ENCODE results near the gene CFAP20.

The CFAP20 gene

GRCh38 chr16:58125781-58126335, 3.3 kb downstream of the CFAP20 start:
- in situ Hi-C loops (cut with HindIII; ENCODE audit: low sequenced_read_pairs) = no loop called here

DNA sequence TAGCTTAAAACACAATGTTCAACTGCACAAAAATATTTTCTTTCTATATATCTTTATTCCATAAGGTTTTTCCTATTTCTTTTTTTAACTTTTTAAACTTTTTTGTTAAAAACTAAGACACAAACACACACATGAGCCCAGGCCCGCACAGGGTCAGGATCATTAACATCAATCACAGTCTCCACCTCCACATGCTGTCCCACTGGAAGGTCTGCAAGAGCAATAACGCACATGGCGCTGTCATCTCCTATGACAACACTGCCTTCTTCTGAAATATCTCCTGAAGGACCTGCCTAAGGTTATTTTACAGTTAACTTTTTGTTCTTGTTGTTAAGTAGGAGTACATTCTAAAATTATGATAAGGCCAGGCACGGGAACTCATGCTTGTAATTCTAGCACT, 4.1 kb downstream of the CFAP20 start:
- in situ Hi-C loops (cut with HindIII; ENCODE audit: low sequenced_read_pairs) = no loop called here

DNA sequence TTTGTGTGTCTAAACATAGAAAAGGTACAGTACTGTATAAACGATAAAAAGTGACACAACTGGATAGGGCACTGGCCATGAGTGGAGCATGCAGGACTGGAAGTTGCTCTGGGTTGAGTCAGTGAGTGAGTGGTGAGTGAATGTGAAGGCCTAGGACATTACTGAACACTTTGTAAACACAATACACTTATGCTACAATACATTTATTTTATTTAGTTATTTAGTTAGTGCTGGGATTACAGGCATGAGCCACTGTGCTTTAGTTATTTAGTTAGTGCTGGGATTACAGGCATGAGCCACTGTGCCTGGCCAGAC, 4.6 kb downstream of the CFAP20 start:
- in situ Hi-C loops (cut with HindIII; ENCODE audit: low sequenced_read_pairs) = loop anchor here (25.0 kb wide), 1 partner anchor 262 kb away; no protein-coding TSS in a partner anchor

GRCh38 chr16:58123896-58124600, 5.1 kb downstream of the CFAP20 start:
- in situ Hi-C loops (cut with HindIII; ENCODE audit: low sequenced_read_pairs) = loop anchor here (25.0 kb wide), 1 partner anchor 262 kb away; no protein-coding TSS in a partner anchor

GRCh38 chr16:58121132-58121531, 8.0 kb downstream of the CFAP20 start:
- in situ Hi-C loops (cut with HindIII; ENCODE audit: low sequenced_read_pairs) = loop anchor here (25.0 kb wide), 1 partner anchor 259 kb away; no protein-coding TSS in a partner anchor

- in situ Hi-C loops (cut with HindIII; ENCODE audit: low sequenced_read_pairs) = loop anchor here (25.0 kb wide), 1 partner anchor 258 kb away; no protein-coding TSS in a partner anchor
Measured at GRCh38 chr16:58120234-58120633, 8.9 kb downstream of the CFAP20 start.

DNA sequence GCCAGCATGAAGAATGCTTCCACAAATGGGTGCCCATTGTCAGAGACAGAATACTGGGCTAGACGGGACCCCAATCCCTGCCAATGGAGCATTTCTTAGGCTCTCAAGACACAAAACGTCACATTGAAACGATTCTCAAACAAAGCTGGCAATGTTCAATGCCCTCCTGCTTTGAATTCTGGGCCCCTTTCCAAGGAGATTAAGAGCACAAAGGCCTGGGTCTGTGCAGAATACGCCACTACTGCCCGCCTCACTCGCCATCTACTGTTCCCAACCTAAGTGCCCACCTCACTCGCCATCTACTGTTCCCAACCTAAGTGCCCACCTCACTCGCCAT, 9.7 kb downstream of the CFAP20 start:
- in situ Hi-C loops (cut with HindIII; ENCODE audit: low sequenced_read_pairs) = loop anchor here (5.0 to 25.0 kb wide), 2 partner anchors 102 to 257 kb away; no protein-coding TSS in a partner anchor

DNA sequence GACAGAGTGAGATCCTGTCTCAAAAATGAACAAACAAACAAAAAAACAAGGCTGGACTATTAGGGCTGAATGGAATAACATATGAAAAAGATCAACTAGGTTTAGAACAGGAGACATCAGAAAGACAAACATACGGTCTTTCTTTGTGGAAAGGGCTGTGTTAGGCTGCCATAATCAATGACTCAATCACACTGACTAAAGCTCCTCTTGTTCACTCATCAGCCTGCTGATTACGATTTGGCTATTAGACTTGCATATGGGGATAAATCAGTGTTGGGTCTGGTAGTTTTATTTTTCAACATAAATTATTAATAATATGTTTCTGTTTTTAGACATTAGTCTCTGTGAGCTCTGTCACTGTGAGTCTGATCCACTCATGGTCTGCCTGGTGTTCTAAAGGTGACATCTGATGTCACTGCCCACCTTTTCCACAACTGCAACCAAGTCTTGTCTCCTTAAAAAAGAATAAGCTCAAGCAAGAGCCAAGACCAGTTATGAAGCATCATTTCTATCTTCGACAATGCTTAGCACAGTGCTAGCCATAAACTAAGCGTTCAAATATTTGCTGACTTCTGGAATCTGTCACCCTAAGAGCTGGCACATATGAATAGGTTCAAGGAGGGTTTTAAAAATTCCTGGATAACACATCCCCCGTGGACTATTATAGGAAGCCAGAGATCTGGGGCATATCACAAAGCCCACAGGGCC, 10.2 kb downstream of the CFAP20 start:
- in situ Hi-C loops (cut with HindIII; ENCODE audit: low sequenced_read_pairs) = loop anchor here (5.0 to 25.0 kb wide), 2 partner anchors 102 to 257 kb away; no protein-coding TSS in a partner anchor

DNA sequence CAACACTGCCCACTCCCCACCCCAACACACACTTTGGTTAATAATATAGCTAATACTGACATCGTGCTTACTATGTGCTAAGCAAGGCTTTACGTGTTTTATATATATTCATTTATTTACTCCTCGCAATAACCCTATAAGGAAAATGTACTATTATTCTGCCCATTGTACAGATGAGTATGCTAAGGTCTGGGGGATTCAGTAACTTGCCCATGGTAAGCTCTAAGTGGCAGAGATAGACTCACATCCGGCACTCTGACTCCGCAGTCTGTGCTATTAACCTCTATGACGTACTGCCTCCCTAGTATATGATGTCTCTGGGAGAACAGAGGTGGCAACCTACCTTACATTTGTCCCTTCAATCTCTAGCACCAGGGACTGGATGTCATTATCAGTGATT, 12.7 kb downstream of the CFAP20 start:
- in situ Hi-C loops (cut with HindIII; ENCODE audit: low sequenced_read_pairs) = loop anchor here (5.0 to 25.0 kb wide), 2 partner anchors 99 to 254 kb away; no protein-coding TSS in a partner anchor

DNA sequence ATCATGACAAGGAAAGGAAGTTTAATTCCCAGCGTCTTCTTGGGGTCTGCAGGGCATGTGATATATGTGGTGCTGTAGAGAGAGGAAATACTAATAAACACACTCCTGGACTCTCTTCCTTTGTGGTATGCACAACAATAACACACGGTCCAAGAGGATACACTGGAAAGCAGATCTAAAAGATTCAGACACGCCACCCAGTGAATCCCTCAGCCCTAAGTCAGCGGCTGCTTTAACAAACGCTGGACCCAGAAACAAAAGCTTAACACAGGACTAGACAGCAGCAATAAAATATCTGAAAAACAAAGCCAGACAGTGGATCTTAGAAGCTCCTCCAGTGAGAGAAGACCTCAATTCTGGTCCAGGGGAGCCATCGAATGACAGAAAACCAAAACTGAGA, 13.1 kb downstream of the CFAP20 start:
- in situ Hi-C loops (cut with HindIII; ENCODE audit: low sequenced_read_pairs) = loop anchor here (5.0 to 25.0 kb wide), 2 partner anchors 99 to 254 kb away; no protein-coding TSS in a partner anchor

GRCh38 chr16:58114827-58115825, 14.1 kb downstream of the CFAP20 start:
- in situ Hi-C loops (cut with HindIII; ENCODE audit: low sequenced_read_pairs) = loop anchor here (5.0 to 25.0 kb wide), 2 partner anchors 98 to 253 kb away; no protein-coding TSS in a partner anchor

GRCh38 chr16:58111302-58111627, 17.9 kb downstream of the CFAP20 start:
- in situ Hi-C loops (cut with HindIII; ENCODE audit: low sequenced_read_pairs) = loop anchor here (25.0 kb wide), 1 partner anchor 249 kb away; no protein-coding TSS in a partner anchor

GRCh38 chr16:58110571-58111301, 18.4 kb downstream of the CFAP20 start:
- in situ Hi-C loops (cut with HindIII; ENCODE audit: low sequenced_read_pairs) = loop anchor here (25.0 kb wide), 1 partner anchor 248 kb away; no protein-coding TSS in a partner anchor

DNA sequence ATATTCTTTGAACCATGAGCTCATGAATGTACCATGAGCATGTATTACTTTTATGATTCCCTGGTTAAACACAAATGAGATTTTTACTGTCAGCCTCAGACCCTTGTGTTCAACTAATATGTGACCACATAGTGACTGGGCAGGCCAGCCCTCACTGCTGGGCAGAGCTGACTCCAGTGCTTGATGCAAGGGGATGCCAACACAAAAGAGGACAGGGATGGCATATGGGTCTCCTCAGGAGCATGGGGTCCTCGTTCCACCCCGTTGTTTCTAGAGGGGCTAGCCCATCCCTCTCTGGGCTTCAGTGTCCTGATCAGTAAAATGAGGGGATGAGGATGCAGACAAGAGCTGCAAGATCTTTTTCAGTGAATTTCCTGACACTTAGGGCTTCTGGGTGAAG, 19.3 kb downstream of the CFAP20 start:
- in situ Hi-C loops (cut with HindIII; ENCODE audit: low sequenced_read_pairs) = loop anchor here (25.0 kb wide), 1 partner anchor 248 kb away; no protein-coding TSS in a partner anchor

DNA sequence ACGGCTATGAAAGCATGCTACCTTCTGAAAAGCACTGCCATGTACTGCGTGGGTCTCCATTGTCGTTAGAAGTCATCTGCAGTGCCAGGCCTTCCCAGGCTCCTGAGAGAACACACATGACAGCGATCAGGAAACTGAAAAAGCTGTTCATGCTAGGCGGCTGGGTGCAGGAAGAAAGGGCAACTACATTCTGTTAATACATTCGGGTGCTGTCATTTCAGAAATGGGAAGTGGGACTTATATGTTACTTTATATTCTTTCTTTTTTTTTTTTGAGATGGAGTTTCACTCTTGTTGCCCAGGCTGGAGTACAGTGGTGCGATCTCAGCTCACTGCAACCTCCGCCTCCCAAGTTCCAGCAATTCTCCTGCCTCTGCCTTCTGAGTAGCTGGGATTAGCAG, 19.9 kb downstream of the CFAP20 start:
- in situ Hi-C loops (cut with HindIII; ENCODE audit: low sequenced_read_pairs) = loop anchor here (25.0 kb wide), 1 partner anchor 247 kb away; no protein-coding TSS in a partner anchor

DNA sequence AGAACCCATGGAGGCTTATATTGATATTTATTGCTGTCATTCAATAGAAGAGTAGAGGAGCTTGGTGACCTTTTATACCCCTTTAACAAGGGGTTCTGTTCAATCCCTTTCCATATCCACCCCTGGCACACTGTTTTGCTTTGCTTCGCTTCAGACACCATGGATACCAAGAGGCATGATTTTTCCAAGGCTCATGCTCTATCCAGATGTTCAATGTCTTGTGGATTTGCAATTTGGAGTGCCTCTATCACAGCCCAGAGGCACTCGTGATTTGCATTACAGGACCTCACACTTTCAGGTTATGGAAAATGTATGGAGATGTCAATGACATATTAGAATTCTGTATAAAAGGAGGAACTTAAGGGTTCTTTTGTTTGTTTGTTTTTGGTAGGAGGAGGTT, 21.5 kb downstream of the CFAP20 start:
- in situ Hi-C loops (cut with HindIII; ENCODE audit: low sequenced_read_pairs) = loop anchor here (25.0 kb wide), 1 partner anchor 245 kb away; no protein-coding TSS in a partner anchor

GRCh38 chr16:58107228-58107627, 22.0 kb downstream of the CFAP20 start:
- in situ Hi-C loops (cut with HindIII; ENCODE audit: low sequenced_read_pairs) = loop anchor here (25.0 kb wide), 1 partner anchor 245 kb away; no protein-coding TSS in a partner anchor

GRCh38 chr16:58105631-58106030, 23.6 kb downstream of the CFAP20 start:
- in situ Hi-C loops (cut with HindIII; ENCODE audit: low sequenced_read_pairs) = loop anchor here (25.0 kb wide), 1 partner anchor 243 kb away; no protein-coding TSS in a partner anchor

- in situ Hi-C loops (cut with HindIII; ENCODE audit: low sequenced_read_pairs) = loop anchor here (25.0 kb wide), 1 partner anchor 241 kb away; no protein-coding TSS in a partner anchor
Measured at GRCh38 chr16:58102665-58103392, 26.4 kb downstream of the CFAP20 start.
